ENCODE measurements around the gene ALDH1B1.

The ALDH1B1 gene

DNA sequence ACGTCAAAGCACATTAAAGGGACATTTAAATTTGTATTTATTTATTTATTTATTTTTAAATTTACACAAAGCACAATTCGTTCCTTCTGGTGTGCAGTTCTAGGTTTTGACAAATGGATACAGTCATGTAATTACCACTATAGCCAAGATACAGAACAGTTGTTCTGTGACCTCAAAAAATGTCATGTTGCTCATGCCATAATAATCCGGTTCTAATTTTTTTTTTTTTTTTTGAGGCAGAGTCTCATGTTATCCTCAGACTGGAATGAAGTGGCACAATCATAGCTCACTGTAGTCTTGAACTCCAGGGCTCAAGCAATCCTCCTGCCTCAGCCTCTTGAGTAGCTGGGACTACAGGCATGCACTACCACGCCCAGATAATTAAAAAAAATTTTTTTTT lies 24.0 kb downstream of the ALDH1B1 start:
- no peak for DNase-seq (ENCODE audit: low read depth in 2 of 2)

DNA sequence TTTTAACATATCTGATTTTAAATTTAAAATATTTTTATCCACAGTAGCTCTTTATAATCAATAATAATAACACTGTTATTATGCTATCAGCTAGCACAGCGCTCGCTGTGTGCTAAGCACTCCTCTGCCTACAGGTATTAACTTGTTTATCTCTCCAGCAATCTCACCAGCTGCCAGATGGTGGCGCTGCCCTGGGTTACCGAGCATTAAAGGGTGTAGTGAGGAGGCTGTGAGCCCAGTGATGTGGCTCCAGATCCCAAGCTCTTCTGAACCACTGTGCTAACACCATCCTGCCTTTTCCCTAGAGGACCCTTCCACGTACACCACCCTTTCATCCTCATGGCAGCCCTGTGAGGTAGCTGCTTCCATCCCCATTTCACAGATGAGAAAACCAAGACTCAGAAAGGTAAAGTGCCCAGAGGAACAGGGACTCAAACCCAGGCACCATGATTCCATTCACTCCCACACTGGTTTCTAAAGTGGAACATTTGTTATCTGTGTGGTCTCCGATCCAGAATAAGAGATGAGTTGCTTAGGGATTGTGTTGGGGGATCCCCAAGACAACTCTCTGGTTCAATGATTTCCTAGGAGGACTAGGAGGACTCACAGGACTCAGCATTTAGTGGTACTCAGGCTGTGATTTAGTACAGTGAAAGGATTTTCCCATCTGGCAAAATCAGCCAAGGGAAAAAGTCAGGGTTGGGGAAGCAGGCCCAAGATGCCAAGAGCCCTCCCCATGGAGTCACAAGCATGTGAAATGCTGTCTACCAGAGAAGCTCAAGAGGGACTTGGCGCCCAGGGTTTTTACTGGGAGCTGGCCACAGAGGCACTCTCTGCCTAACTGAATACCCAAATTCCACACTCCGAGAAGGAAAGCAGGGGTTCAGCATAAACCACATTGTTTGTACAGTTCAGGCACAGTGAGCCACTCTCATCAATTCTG lies 24.8 kb downstream of the ALDH1B1 start:
- DNase-seq (ENCODE audit: low read depth in 2 of 2) = peak in 1 of 2 donors; percentile 45

GRCh38 chr9:38418366-38418765 lies 25.9 kb downstream of the ALDH1B1 start:
- DNase-seq (ENCODE audit: low read depth in 2 of 2) = no peak

DNA sequence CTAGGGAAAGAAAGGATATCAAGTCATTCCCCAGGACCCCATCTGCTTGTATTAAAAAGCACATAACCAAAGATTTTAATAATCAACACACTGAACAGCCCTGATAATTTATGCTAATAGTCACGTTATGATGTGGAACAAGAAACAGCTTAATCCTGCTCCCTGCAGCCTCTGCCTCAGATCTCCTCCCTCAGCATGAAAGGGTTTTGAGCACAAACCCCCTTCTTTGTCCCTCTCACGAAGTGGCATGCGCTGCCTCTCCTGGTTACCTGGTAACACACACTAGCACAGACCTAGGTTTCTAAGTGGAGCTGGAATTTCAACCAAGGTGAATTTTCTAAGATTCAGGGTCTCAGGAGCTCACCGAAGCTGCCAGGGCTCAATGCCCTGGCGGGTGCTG lies 26.7 kb downstream of the ALDH1B1 start:
- DNase-seq (ENCODE audit: low read depth in 2 of 2) = no peak

GRCh38 chr9:38421498-38422211 lies 29.2 kb downstream of the ALDH1B1 start:
- DNase-seq (ENCODE audit: low read depth in 2 of 2) = no peak

- DNase-seq (ENCODE audit: low read depth in 2 of 2) = no peak
Measured at GRCh38 chr9:38422555-38423260, 30.2 kb downstream of the ALDH1B1 start.

DNA sequence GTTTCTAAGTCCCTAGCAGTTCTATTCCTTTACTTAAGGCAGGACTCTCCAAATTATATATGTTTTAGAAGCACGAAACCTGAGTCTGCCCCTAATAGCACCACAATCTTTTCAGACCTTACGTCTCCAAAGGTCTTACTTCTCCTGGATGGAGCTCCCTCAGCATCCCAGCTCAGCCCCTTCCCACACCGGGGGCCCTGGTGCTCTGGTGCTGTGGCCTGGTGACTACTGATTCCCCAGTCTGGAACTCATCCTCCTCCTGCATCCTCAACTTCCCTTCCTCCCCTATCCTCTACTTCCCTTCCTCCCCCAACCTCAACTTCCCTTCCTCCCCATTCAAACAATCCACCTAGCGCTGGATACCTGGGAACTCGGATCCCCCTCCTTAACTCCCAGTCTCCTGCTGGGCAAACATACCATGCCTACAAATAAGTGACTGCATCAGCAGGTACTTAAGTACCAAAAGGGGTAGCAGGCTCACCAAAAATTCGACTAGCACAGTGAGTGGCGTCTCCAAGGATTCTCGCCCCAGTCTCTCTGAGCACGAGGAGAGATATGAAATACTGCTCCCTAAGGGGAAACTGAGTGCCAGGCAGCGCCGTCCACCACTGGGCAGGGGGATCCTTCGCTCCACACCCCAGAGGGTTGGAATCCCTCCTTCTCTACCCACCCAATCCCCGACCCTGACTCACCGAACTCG lies 30.9 kb downstream of the ALDH1B1 start:
- no peak for DNase-seq (ENCODE audit: low read depth in 2 of 2)

- DNase-seq (ENCODE audit: low read depth in 2 of 2) = no peak
Measured at GRCh38 chr9:38423973-38424843, 31.7 kb downstream of the ALDH1B1 start, which contains the start of gene IGFBPL1. TSS of gene IGFBPL1 (minus strand) at chr9:38424454. CDS start at chr9:38424424, 30 bp downstream.

- no peak for DNase-seq (ENCODE audit: low read depth in 2 of 2)
Measured at GRCh38 chr9:38424918-38425317, 32.4 kb downstream of the ALDH1B1 start.

- DNase-seq (ENCODE audit: low read depth in 2 of 2) = no peak
Measured at GRCh38 chr9:38428062-38428461, 35.6 kb downstream of the ALDH1B1 start.

GRCh38 chr9:38431116-38431515 lies 38.6 kb downstream of the ALDH1B1 start:
- no peak for DNase-seq (ENCODE audit: low read depth in 2 of 2)

- DNase-seq (ENCODE audit: low read depth in 2 of 2) = no peak
Measured at GRCh38 chr9:38432922-38433510, 40.5 kb downstream of the ALDH1B1 start.

DNA sequence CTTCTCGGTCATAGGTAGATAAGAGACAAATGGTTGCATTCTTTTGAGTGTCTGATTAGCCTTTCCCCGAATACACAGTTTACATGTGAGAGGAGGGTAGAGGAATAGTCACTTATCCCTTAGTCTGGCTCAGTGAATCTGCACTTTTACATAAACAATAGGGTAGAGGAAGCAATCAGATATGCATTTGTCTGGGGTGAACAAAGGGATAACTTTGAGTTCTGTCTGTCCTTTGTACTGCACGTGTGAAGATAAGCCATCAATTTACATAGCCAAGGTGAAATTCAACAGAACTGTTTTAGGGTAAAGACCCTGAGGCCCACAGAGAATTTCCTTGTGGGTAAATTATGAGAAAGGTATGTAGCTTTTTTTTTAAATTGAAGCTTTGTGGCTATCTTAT lies 41.9 kb downstream of the ALDH1B1 start:
- DNase-seq (ENCODE audit: low read depth in 2 of 2) = no peak

DNA sequence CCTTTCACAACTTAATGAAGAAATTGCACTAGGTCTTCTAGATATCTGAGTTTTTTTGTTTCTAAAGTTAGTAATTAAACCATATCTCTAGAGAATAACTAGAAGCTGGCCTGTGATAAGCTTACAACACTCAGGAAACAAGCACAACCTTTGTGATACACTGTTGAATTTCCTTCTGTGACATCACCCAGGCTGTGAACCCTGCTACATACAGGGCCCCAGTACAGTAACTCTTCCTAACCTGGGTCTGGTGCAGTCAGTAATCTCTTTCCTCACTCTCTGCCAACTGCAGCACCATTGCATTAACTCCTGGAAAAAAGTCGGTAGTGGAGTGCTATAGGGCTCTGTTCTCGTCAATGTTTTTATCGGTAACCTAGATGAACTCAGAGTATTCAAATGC lies 42.4 kb downstream of the ALDH1B1 start:
- DNase-seq (ENCODE audit: low read depth in 2 of 2) = no peak

GRCh38 chr9:38435521-38435920 lies 43.0 kb downstream of the ALDH1B1 start:
- no peak for DNase-seq (ENCODE audit: low read depth in 2 of 2)

GRCh38 chr9:38436708-38437107 lies 44.2 kb downstream of the ALDH1B1 start:
- no peak for DNase-seq (ENCODE audit: low read depth in 2 of 2)

GRCh38 chr9:38437193-38437823 lies 44.8 kb downstream of the ALDH1B1 start:
- no peak for DNase-seq (ENCODE audit: low read depth in 2 of 2)

DNA sequence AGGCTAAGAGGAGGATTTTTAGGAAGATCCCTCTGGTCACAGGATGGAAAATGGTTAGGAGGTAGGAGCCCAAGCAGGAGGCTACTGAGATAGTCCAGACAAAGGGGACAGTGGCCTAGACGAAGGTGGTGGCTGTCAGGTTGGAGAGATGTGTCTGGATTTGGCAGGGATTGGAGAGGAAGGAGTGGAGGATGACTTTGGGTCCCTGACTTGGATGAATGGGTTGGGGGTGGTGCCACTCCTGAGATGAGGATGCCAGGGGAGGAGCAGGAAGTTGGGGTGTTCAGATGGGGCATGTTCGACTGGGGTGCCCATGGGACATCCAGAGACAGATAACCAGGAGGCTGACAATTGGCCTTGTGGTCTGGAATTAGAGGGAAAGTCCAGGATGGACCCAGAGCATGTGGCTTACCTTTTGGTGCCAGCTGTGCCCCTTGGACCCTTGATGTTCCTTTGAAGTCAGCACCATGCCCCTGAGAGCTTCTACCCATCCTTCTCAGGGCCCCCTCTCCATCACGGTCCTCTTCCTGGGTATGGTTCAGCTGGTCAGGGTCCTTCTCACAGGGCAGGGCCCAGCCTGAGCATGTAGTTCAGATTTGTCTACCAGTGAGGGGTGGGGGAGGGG lies 46.9 kb downstream of the ALDH1B1 start:
- DNase-seq (ENCODE audit: low read depth in 2 of 2) = no peak

DNA sequence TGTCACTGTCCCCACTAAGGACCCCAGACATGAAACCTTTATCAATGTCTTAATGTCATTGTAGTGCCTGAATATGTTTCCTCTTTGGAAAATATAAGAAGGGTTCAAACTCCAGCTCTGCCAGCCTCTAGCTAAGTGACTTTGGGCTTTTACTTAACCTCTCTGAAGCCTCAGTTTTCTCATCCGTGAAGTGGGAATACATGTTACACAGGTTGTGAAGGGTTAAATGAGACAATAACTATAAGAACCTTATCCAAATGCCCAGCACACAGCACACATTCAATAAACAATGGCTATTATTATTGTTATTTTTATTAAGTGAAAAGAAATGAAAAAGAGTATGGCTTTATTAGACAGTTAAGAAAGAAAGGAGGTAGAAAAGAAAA lies 47.4 kb downstream of the ALDH1B1 start:
- no peak for DNase-seq (ENCODE audit: low read depth in 2 of 2)
